DND-41 (cell line): ENCODE measurements around the gene DENND10.
A peak's percentile ranks its signal among the peaks of the same experiment; 100 is the strongest.

Source experiments
- ATAC-seq: fragments of 200-7000 bp; cut with Tn5 transposase; 3 replicates; pipeline ENCODE4 v1.9.1; 2021; ENCODE audit warnings: low read depth; ENCODE audit not compliant: insufficient read depth
- DNase-seq: peaks from one replicate; pipeline ENCODE4 v3.0.0-alpha.2; 2020
- H2AFZ ChIP-seq: 2 replicates; pipeline ENCODE4 v1.6.0; 2012; ENCODE audit warnings: low read depth, low read length
- H3K27ac ChIP-seq: 2 replicates; pipeline ENCODE4 v1.5.1; 2012; ENCODE audit warnings: low read length, inconsistent platforms
- H3K27me3 ChIP-seq: fragments of 200-600 bp; sonication (generic); 2 replicates; pipeline ENCODE4 v1.6.0; 2012; ENCODE audit warnings: low read length, mild to moderate bottlenecking, inconsistent platforms; ENCODE audit not compliant: insufficient read depth, poor library complexity
- H3K36me3 ChIP-seq: 2 replicates; pipeline ENCODE4 v1.5.1; 2012; ENCODE audit warnings: low read length, inconsistent platforms; ENCODE audit not compliant: insufficient read depth
- H3K4me1 ChIP-seq: 2 replicates; pipeline ENCODE4 v1.5.1; 2012; ENCODE audit warnings: mild to moderate bottlenecking, low read length; ENCODE audit not compliant: insufficient read depth
- H3K4me2 ChIP-seq: 2 replicates; pipeline ENCODE4 v1.6.0; 2012; ENCODE audit warnings: mild to moderate bottlenecking, moderate library complexity, low read length, inconsistent platforms; ENCODE audit not compliant: insufficient read depth
- H3K4me3 ChIP-seq, 2 experiments: fragments of 200-600 bp in 1 of 2; shearing (Covaris generic) in 1 of 2; 2 replicates each; pipeline ENCODE4 v1.5.1; 2012 to 2016; ENCODE audit warnings: inconsistent platforms in 2 of 2, low read length in 2 of 2, mild to moderate bottlenecking in 2 of 2, low read depth in 1 of 2, moderate library complexity in 1 of 2
- H3K79me2 ChIP-seq: 2 replicates; pipeline ENCODE4 v1.6.0; 2012; ENCODE audit warnings: low read length, inconsistent platforms; ENCODE audit not compliant: insufficient read depth
- H3K9ac ChIP-seq: 2 replicates; pipeline ENCODE4 v1.6.0; 2012; ENCODE audit warnings: low read depth, mild to moderate bottlenecking, inconsistent platforms, low read length, moderate library complexity
- H3K9me3 ChIP-seq: 2 replicates; pipeline ENCODE4 v1.5.1; 2012; ENCODE audit warnings: low read length, moderate library complexity, mild to moderate bottlenecking, inconsistent platforms; ENCODE audit not compliant: insufficient read depth, severe bottlenecking
- H4K20me1 ChIP-seq: 2 replicates; pipeline ENCODE4 v1.6.0; 2012; ENCODE audit warnings: low read length; ENCODE audit not compliant: insufficient read depth
- CTCF ChIP-seq: IDR thresholded peaks from 2 replicates; pipeline ENCODE4 v1.5.1; 2012; ENCODE audit warnings: borderline replicate concordance, low read length, moderate library complexity, mild to moderate bottlenecking; ENCODE audit not compliant: poor library complexity, severe bottlenecking; ENCODE audit errors: extremely low read depth
- EZH2 ChIP-seq: IDR thresholded peaks from 3 replicates; pipeline ENCODE4 v1.6.1; 2012; ENCODE audit warnings: borderline replicate concordance, low read depth, mild to moderate bottlenecking, moderate library complexity, low read length, inconsistent platforms; ENCODE audit not compliant: severe bottlenecking

DENND10 gene

GRCh38 chr10:119070395-119071165, 33.3 kb upstream of the DENND10 start:
- DNase-seq (no peak), ATAC-seq (no peak)
- H3K4me1 ChIP-seq: peaks cover 18% of the 10 kb centered on the region; the same call in 1 of the 2 replicates
- no peak overlapping the region; the same call in 1 of the 2 replicates for H3K4me2 ChIP-seq
- no peak overlapping the region for H3K27ac ChIP-seq
- peaks cover 97% of the 10 kb centered on the region for H3K79me2 ChIP-seq
- peaks cover 77% of the 10 kb centered on the region for H4K20me1 ChIP-seq
- H3K9me3 ChIP-seq: no peaks in the 10 kb centered on the region
- TF ChIP-seq EZH2: no peak
- no peak for TF ChIP-seq CTCF
- no peaks in the 10 kb centered on the region for H3K27me3 ChIP-seq
- no peak overlapping the region for H3K4me3 ChIP-seq
- H2AFZ ChIP-seq: no peak overlapping the region
- peaks cover 92% of the 10 kb centered on the region for H3K36me3 ChIP-seq
- no peak overlapping the region for H3K9ac ChIP-seq

- no peak overlapping the region for H2AFZ ChIP-seq
- no peak for ATAC-seq
- peaks cover 46% of the 10 kb centered on the region for H3K4me1 ChIP-seq
- no peak for DNase-seq
- H3K36me3 ChIP-seq: peaks cover 84% of the 10 kb centered on the region
- no peak overlapping the region; a peak in 1 of 4 replicates for H3K4me3 ChIP-seq
- no peaks in the 10 kb centered on the region for H3K9me3 ChIP-seq
- H4K20me1 ChIP-seq: peaks cover 84% of the 10 kb centered on the region
- no peak overlapping the region for H3K9ac ChIP-seq
- peaks cover 100% of the 10 kb centered on the region for H3K79me2 ChIP-seq
- TF ChIP-seq EZH2: no peak
- TF ChIP-seq CTCF: no peak
- H3K27me3 ChIP-seq: no peaks in the 10 kb centered on the region
- no peak overlapping the region for H3K27ac ChIP-seq
- no peak overlapping the region; the same call in 1 of the 2 replicates for H3K4me2 ChIP-seq
These were observed 30.3 kb upstream of the DENND10 start for GRCh38 chr10:119073584-119073983.

GRCh38 chr10:119078422-119079179, 25.3 kb upstream of the DENND10 start:
- Histone ChIP-seq H2AFZ (no peak overlapping the region), H3K27me3 (no peaks in the 10 kb centered on the region), H3K9ac (peak overlapping the region; percentile 94), H3K4me1 (peaks cover 59% of the 10 kb centered on the region), H3K36me3 (peaks cover 51% of the 10 kb centered on the region), H3K4me2 (peak overlapping the region; percentile 75), H3K4me3 (peak overlapping the region; percentile 63 to 99), H3K27ac (peak overlapping the region; percentile 84), H4K20me1 (peaks cover 61% of the 10 kb centered on the region), H3K79me2 (peaks cover 83% of the 10 kb centered on the region), H3K9me3 (no peaks in the 10 kb centered on the region)
- TF ChIP-seq EZH2 (no peak), CTCF (no peak)
- DNase-seq: no peak
- ATAC-seq: no peak
